ENCODE results near the gene MACF1.

DNA sequence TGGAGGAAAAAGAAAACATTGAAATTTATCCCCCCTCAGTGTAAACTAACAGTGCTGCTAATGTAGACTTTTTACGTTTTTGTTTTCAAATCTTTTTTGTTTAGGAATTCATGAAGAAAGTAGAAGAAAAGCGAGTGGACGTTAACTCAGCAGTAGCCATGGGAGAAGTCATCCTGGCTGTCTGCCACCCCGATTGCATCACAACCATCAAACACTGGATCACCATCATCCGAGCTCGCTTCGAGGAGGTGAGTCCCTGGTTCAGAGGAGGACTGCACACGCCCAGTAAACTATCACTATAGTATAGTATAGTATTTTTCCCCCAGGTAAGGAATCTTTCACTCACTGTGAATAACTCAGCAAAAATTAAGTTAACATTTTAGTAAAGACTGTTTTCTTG is 249.1 kb downstream of the MACF1 start:
- TF ChIP-seq, protein P1, sequence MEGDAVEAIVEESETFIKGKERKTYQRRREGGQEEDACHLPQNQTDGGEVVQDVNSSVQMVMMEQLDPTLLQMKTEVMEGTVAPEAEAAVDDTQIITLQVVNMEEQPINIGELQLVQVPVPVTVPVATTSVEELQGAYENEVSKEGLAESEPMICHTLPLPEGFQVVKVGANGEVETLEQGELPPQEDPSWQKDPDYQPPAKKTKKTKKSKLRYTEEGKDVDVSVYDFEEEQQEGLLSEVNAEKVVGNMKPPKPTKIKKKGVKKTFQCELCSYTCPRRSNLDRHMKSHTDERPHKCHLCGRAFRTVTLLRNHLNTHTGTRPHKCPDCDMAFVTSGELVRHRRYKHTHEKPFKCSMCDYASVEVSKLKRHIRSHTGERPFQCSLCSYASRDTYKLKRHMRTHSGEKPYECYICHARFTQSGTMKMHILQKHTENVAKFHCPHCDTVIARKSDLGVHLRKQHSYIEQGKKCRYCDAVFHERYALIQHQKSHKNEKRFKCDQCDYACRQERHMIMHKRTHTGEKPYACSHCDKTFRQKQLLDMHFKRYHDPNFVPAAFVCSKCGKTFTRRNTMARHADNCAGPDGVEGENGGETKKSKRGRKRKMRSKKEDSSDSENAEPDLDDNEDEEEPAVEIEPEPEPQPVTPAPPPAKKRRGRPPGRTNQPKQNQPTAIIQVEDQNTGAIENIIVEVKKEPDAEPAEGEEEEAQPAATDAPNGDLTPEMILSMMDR (conservative IDR thresholded peaks at IDR 0.05; ENCODE audit: low read depth, low read length): no peak
- no peak for TF ChIP-seq EZH2 (IDR thresholded peaks at IDR 0.05; ENCODE audit: borderline replicate concordance, low read depth, low read length, poor library complexity, severe bottlenecking)

Data from A673 (cell line).